ENCODE data around the gene ACOXL.

The ACOXL gene

GRCh38 chr2:110836671-110837070 lies 104.3 kb downstream of the ACOXL start:
- in situ Hi-C loops (cut with HindIII; ENCODE audit: low pct_unique_long_range_greater_than_20kb, low sequenced_read_pairs), result no loop called here
- no peak for DNase-seq (ENCODE audit: low read depth in 1 of 2, low spot score in 1 of 2)
- no peak for TF ChIP-seq JUND (IDR thresholded peaks at IDR 0.05; ENCODE audit: low read depth)

- no peak for TF ChIP-seq JUND (IDR thresholded peaks at IDR 0.05; ENCODE audit: low read depth)
- in situ Hi-C loops (cut with HindIII; ENCODE audit: low pct_unique_long_range_greater_than_20kb, low sequenced_read_pairs), result no loop called here
- no peak for DNase-seq (ENCODE audit: low read depth in 1 of 2, low spot score in 1 of 2)
Observed at GRCh38 chr2:110837446-110838409, 105.4 kb downstream of the ACOXL start.

GRCh38 chr2:110838657-110839384 lies 106.4 kb downstream of the ACOXL start:
- TF ChIP-seq JUND (IDR thresholded peaks at IDR 0.05; ENCODE audit: low read depth), result no peak
- in situ Hi-C loops (cut with HindIII; ENCODE audit: low pct_unique_long_range_greater_than_20kb, low sequenced_read_pairs), result no loop called here
- DNase-seq (ENCODE audit: low read depth in 1 of 2, low spot score in 1 of 2), result no peak

- TF ChIP-seq JUND (IDR thresholded peaks at IDR 0.05; ENCODE audit: low read depth), result no peak
Observed at GRCh38 chr2:110840508-110840907, 108.1 kb downstream of the ACOXL start.

GRCh38 chr2:110842048-110842447 lies 109.7 kb downstream of the ACOXL start:
- DNase-seq (ENCODE audit: low read depth in 1 of 2, low spot score in 1 of 2), result no peak
- in situ Hi-C loops (cut with HindIII; ENCODE audit: low pct_unique_long_range_greater_than_20kb, low sequenced_read_pairs), result no loop called here
- TF ChIP-seq JUND (IDR thresholded peaks at IDR 0.05; ENCODE audit: low read depth), result no peak

More at GRCh38 chr2:110840508-110840907, 108.1 kb downstream of the ACOXL start:
- in situ Hi-C loops (cut with HindIII; ENCODE audit: low pct_unique_long_range_greater_than_20kb, low sequenced_read_pairs), result no loop called here
- DNase-seq (ENCODE audit: low read depth in 1 of 2, low spot score in 1 of 2), result no peak

- no peak for TF ChIP-seq JUND (IDR thresholded peaks at IDR 0.05; ENCODE audit: low read depth)
- DNase-seq (ENCODE audit: low read depth in 1 of 2, low spot score in 1 of 2), result no peak
- in situ Hi-C loops (cut with HindIII; ENCODE audit: low pct_unique_long_range_greater_than_20kb, low sequenced_read_pairs), result no loop called here
Observed at GRCh38 chr2:110843496-110843895, 111.1 kb downstream of the ACOXL start.

- TF ChIP-seq JUND (IDR thresholded peaks at IDR 0.05; ENCODE audit: low read depth), result no peak
- no peak for DNase-seq (ENCODE audit: low read depth in 1 of 2, low spot score in 1 of 2)
- in situ Hi-C loops (cut with HindIII; ENCODE audit: low pct_unique_long_range_greater_than_20kb, low sequenced_read_pairs), result no loop called here
Observed at GRCh38 chr2:110843959-110844510, 111.7 kb downstream of the ACOXL start.

- in situ Hi-C loops (cut with HindIII; ENCODE audit: low pct_unique_long_range_greater_than_20kb, low sequenced_read_pairs), result no loop called here
- no peak for TF ChIP-seq JUND (IDR thresholded peaks at IDR 0.05; ENCODE audit: low read depth)
- DNase-seq (ENCODE audit: low read depth in 1 of 2, low spot score in 1 of 2), result no peak
Observed at GRCh38 chr2:110847651-110848050, 115.3 kb downstream of the ACOXL start.

- in situ Hi-C loops (cut with HindIII; ENCODE audit: low pct_unique_long_range_greater_than_20kb, low sequenced_read_pairs), result no loop called here
- DNase-seq (ENCODE audit: low read depth in 1 of 2, low spot score in 1 of 2), result no peak
- no peak for TF ChIP-seq JUND (IDR thresholded peaks at IDR 0.05; ENCODE audit: low read depth)
Observed at GRCh38 chr2:110848071-110848470, 115.7 kb downstream of the ACOXL start.

GRCh38 chr2:110848519-110849030 lies 116.2 kb downstream of the ACOXL start:
- DNase-seq (ENCODE audit: low read depth in 1 of 2, low spot score in 1 of 2), result no peak
- in situ Hi-C loops (cut with HindIII; ENCODE audit: low pct_unique_long_range_greater_than_20kb, low sequenced_read_pairs), result no loop called here
- TF ChIP-seq JUND (IDR thresholded peaks at IDR 0.05; ENCODE audit: low read depth), result no peak

GRCh38 chr2:110851531-110851930 lies 119.2 kb downstream of the ACOXL start:
- no peak for DNase-seq (ENCODE audit: low read depth in 1 of 2, low spot score in 1 of 2)
- no peak for TF ChIP-seq JUND (IDR thresholded peaks at IDR 0.05; ENCODE audit: low read depth)
- in situ Hi-C loops (cut with HindIII; ENCODE audit: low pct_unique_long_range_greater_than_20kb, low sequenced_read_pairs), result no loop called here

GRCh38 chr2:110852051-110852450 lies 119.7 kb downstream of the ACOXL start:
- TF ChIP-seq JUND (IDR thresholded peaks at IDR 0.05; ENCODE audit: low read depth), result no peak
- no peak for DNase-seq (ENCODE audit: low read depth in 1 of 2, low spot score in 1 of 2)
- in situ Hi-C loops (cut with HindIII; ENCODE audit: low pct_unique_long_range_greater_than_20kb, low sequenced_read_pairs), result no loop called here
